ENCODE data around the gene CMKLR1.

CMKLR1 gene

DNA sequence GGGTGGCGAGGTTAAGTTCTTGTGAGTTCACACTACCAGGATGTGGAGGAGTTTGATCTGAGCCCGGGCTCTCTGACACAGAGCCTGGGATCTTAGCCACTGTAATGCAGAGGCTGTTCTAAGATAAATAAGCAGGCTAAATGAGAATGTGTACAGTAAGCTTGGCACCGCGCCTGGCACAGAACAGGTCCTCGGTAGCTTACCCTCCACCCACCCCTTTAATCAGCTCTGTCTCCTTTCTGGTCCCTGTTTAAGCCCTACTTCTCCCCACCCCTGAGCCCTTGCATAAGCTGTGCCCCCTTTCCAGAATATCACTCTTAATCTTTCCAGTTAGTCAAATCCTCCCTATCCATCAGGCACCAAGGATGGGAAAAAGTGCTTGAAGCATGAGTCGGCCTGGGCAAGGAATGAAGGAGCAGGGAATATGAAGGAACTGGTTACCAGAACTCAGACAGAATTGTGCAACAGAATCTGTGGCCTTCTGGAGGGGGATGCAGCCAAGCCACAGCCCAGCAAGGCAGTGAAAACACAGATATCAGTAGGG, 32.8 kb upstream of the CMKLR1 start:
- TF ChIP-seq, protein P1, sequence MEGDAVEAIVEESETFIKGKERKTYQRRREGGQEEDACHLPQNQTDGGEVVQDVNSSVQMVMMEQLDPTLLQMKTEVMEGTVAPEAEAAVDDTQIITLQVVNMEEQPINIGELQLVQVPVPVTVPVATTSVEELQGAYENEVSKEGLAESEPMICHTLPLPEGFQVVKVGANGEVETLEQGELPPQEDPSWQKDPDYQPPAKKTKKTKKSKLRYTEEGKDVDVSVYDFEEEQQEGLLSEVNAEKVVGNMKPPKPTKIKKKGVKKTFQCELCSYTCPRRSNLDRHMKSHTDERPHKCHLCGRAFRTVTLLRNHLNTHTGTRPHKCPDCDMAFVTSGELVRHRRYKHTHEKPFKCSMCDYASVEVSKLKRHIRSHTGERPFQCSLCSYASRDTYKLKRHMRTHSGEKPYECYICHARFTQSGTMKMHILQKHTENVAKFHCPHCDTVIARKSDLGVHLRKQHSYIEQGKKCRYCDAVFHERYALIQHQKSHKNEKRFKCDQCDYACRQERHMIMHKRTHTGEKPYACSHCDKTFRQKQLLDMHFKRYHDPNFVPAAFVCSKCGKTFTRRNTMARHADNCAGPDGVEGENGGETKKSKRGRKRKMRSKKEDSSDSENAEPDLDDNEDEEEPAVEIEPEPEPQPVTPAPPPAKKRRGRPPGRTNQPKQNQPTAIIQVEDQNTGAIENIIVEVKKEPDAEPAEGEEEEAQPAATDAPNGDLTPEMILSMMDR (IDR thresholded peaks at IDR 0.05; ENCODE audit: insufficient read depth, low read length, missing control alignments), result no peak
- ChIA-PET POLR2A (no interaction called here), CTCF (no interaction called here)
- H3K4me3 ChIP-seq (ENCODE audit: low read depth, low read length), result no peak overlapping the region
- DNase-seq (ENCODE audit: low read depth, low spot score), result peak; percentile 23

GRCh38 chr12:108370415-108370814, 31.3 kb upstream of the CMKLR1 start:
- no peak for DNase-seq (ENCODE audit: low read depth, low spot score)
- TF ChIP-seq, protein P1 (IDR thresholded peaks at IDR 0.05; ENCODE audit: insufficient read depth, low read length, missing control alignments), result no peak
- ChIA-PET CTCF (no interaction called here), POLR2A (no interaction called here)
- H3K4me3 ChIP-seq (ENCODE audit: low read depth, low read length), result no peak overlapping the region

DNA sequence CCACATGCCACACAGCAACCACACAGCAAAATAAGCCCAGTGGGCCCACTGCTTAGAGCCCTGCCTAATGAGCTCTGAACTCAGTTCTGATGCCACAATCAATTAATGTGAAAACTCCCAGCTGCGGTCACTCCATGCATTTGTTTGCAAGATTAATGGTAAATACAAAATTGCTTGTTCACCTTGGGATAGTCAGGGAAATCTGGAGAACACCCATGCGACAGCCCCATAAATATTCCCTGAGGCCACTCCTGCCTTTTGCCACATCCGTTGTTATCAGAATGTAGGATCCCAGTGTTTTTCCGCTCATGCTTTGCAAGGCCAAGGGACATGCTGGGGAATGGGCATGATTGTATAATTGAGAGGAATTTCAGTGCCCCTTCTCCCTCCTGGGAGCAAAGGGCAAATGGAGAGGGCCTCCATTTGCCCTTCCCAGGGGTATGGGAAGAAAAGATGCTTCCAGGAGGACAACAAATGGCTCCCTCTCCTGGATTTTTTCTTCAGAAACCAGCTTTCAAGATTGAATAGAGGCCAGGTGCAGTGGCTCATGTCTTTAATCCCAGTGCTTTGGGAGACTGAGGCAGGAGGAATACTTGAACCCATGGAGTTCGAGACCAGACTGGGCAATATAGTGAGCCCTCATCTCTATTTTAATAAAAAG, 30.8 kb upstream of the CMKLR1 start:
- CTCF ChIA-PET, result no interaction called here

GRCh38 chr12:108368089-108368488, 29.0 kb upstream of the CMKLR1 start:
- TF ChIP-seq, protein P1 (IDR thresholded peaks at IDR 0.05; ENCODE audit: insufficient read depth, low read length, missing control alignments), result no peak
- ChIA-PET CTCF (no interaction called here), POLR2A (no interaction called here)
- H3K4me3 ChIP-seq (ENCODE audit: low read depth, low read length), result no peak overlapping the region
- DNase-seq (ENCODE audit: low read depth, low spot score), result no peak

More for the DNA sequence above, 30.8 kb upstream of the CMKLR1 start:
- DNase-seq (ENCODE audit: low read depth, low spot score), result no peak
- POLR2A ChIA-PET, result no interaction called here
- no peak overlapping the region for H3K4me3 ChIP-seq (ENCODE audit: low read depth, low read length)
- TF ChIP-seq, protein P1 (IDR thresholded peaks at IDR 0.05; ENCODE audit: insufficient read depth, low read length, missing control alignments), result no peak

- TF ChIP-seq, protein P1 (IDR thresholded peaks at IDR 0.05; ENCODE audit: insufficient read depth, low read length, missing control alignments), result no peak
- no peak for DNase-seq (ENCODE audit: low read depth, low spot score)
- ChIA-PET POLR2A (no interaction called here), CTCF (no interaction called here)
- H3K4me3 ChIP-seq (ENCODE audit: low read depth, low read length), result no peak overlapping the region
Measured at GRCh38 chr12:108367436-108367835, 28.3 kb upstream of the CMKLR1 start.

GRCh38 chr12:108365324-108365723, 26.2 kb upstream of the CMKLR1 start:
- DNase-seq (ENCODE audit: low read depth, low spot score), result no peak
- CTCF ChIA-PET, result no interaction called here
- H3K4me3 ChIP-seq (ENCODE audit: low read depth, low read length), result no peak overlapping the region
- POLR2A ChIA-PET, result no interaction called here
- TF ChIP-seq, protein P1 (IDR thresholded peaks at IDR 0.05; ENCODE audit: insufficient read depth, low read length, missing control alignments), result no peak
